H9 (cell line): ENCODE measurements around the gene TBX15. TPM values are rescaled to one million over a fixed set of nuclear protein-coding genes. Genes with fewer than 3 reads are reported as not detected.

Experiments used
- DNase-seq: peaks from one replicate; pipeline ENCODE4 v3.0.0-alpha.2; 2017
- H2AFZ ChIP-seq: one replicate; pipeline ENCODE4 v1.6.1; 2013; ENCODE audit warnings: mild to moderate bottlenecking, low read length, control low read depth, moderate library complexity
- H2AK5ac ChIP-seq: 2 replicates; pipeline ENCODE4 v1.6.1; 2013; ENCODE audit warnings: low read length, control low read depth, mixed read lengths; ENCODE audit not compliant: insufficient read length
- H2BK120ac ChIP-seq: one replicate; pipeline ENCODE4 v1.6.1; 2013; ENCODE audit warnings: low read depth, mild to moderate bottlenecking, low read length, control low read depth, inconsistent platforms; ENCODE audit not compliant: poor library complexity, severe bottlenecking
- H2BK12ac ChIP-seq: 2 replicates; pipeline ENCODE4 v1.6.1; 2013; ENCODE audit warnings: low read length, control low read depth, mixed read lengths, low read depth; ENCODE audit not compliant: insufficient read length
- H2BK15ac ChIP-seq: 2 replicates; pipeline ENCODE4 v1.6.1; 2013; ENCODE audit warnings: low read depth, low read length, control low read depth
- H2BK20ac ChIP-seq: one replicate; pipeline ENCODE4 v1.6.1; 2013; ENCODE audit warnings: low read depth, mild to moderate bottlenecking, low read length, control low read depth, inconsistent platforms; ENCODE audit not compliant: poor library complexity, severe bottlenecking
- H2BK5ac ChIP-seq: 2 replicates; pipeline ENCODE4 v1.6.1; 2013; ENCODE audit warnings: low read length, control low read depth, mixed read lengths; ENCODE audit not compliant: insufficient read length
- H3K14ac ChIP-seq: 2 replicates; pipeline ENCODE4 v1.6.1; 2013; ENCODE audit warnings: low read length, control low read depth; ENCODE audit not compliant: insufficient read depth
- H3K18ac ChIP-seq: 2 replicates; pipeline ENCODE4 v1.6.1; 2013; ENCODE audit warnings: low read depth, mild to moderate bottlenecking, mixed read lengths, low read length, control low read depth; ENCODE audit not compliant: insufficient read length
- H3K23ac ChIP-seq: 2 replicates; pipeline ENCODE4 v1.6.1; 2013; ENCODE audit warnings: low read length, control low read depth, mixed read lengths, low read depth; ENCODE audit not compliant: insufficient read length
- H3K23me2 ChIP-seq: 2 replicates; pipeline ENCODE4 v1.6.1; 2013; ENCODE audit warnings: low read depth, mild to moderate bottlenecking, mixed read lengths, low read length, control low read depth; ENCODE audit not compliant: insufficient read length, poor library complexity, severe bottlenecking
- H3K27ac ChIP-seq: 2 replicates; pipeline ENCODE4 v1.5.1; 2013; ENCODE audit warnings: low read length, control low read depth, mixed read lengths, low read depth; ENCODE audit not compliant: insufficient read length
- H3K27me3 ChIP-seq: 2 replicates; pipeline ENCODE4 v1.6.1; 2013; ENCODE audit warnings: low read length, control low read depth, inconsistent platforms; ENCODE audit not compliant: insufficient read depth
- H3K4ac ChIP-seq: 2 replicates; pipeline ENCODE4 v1.6.1; 2013; ENCODE audit warnings: low read depth, mild to moderate bottlenecking, control low read depth, inconsistent platforms, low read length, moderate library complexity
- H3K4me1 ChIP-seq: 2 replicates; pipeline ENCODE4 v1.6.1; 2013; ENCODE audit warnings: low read length, control low read depth, inconsistent platforms; ENCODE audit not compliant: insufficient read depth
- H3K4me2 ChIP-seq: 2 replicates; pipeline ENCODE4 v1.6.1; 2013; ENCODE audit warnings: low read length, control low read depth, mixed read lengths; ENCODE audit not compliant: insufficient read length, insufficient read depth
- H3K56ac ChIP-seq: 2 replicates; pipeline ENCODE4 v1.6.1; 2013; ENCODE audit warnings: low read depth, mild to moderate bottlenecking, mixed read lengths, low read length, control low read depth; ENCODE audit not compliant: insufficient read length
- H3K79me1 ChIP-seq: 2 replicates; pipeline ENCODE4 v1.6.1; 2013; ENCODE audit warnings: low read depth, mild to moderate bottlenecking, moderate library complexity, low read length, control low read depth, inconsistent platforms; ENCODE audit not compliant: insufficient read depth, poor library complexity, severe bottlenecking
- H3K79me2 ChIP-seq: 2 replicates; pipeline ENCODE4 v1.6.1; 2013; ENCODE audit warnings: low read length, control low read depth, inconsistent platforms; ENCODE audit not compliant: insufficient read depth
- H3K9ac ChIP-seq: 2 replicates; pipeline ENCODE4 v1.6.1; 2013; ENCODE audit warnings: low read length, control low read depth, mixed read lengths; ENCODE audit not compliant: insufficient read length; ENCODE audit errors: extremely low read depth
- H3K9me3 ChIP-seq: one replicate; pipeline ENCODE4 v1.6.1; 2013; ENCODE audit warnings: low read depth, low read length, inconsistent platforms; ENCODE audit not compliant: control insufficient read depth
- H3T11ph ChIP-seq: one replicate; pipeline ENCODE4 v1.6.1; 2013; ENCODE audit warnings: mild to moderate bottlenecking, low read length, control low read depth, inconsistent platforms
- H4K20me1 ChIP-seq: one replicate; pipeline ENCODE4 v1.6.1; 2013; ENCODE audit not compliant: control insufficient read depth, insufficient read length, insufficient read depth
- H4K5ac ChIP-seq: 2 replicates; pipeline ENCODE4 v1.6.1; 2013; ENCODE audit warnings: low read depth, mild to moderate bottlenecking, mixed read lengths, low read length, control low read depth; ENCODE audit not compliant: insufficient read length
- H4K8ac ChIP-seq: replicated peaks from 2 replicates; pipeline ENCODE4 v1.6.1; 2013; ENCODE audit warnings: low read length, control low read depth, mixed read lengths, low read depth; ENCODE audit not compliant: insufficient read length
- H4K91ac ChIP-seq: 2 replicates; pipeline ENCODE4 v1.6.1; 2013; ENCODE audit warnings: low read depth, mild to moderate bottlenecking, moderate library complexity, mixed read lengths, low read length, control low read depth; ENCODE audit not compliant: insufficient read length
- H3K27ac Mint-ChIP-seq, 3 experiments: 2 replicates in 2 of 3; 3 replicates in 1 of 3; pipeline ENCODE4 v1.8.0; 2020 to 2021; ENCODE audit warnings: mixed read lengths in 3 of 3, mild to moderate bottlenecking in 1 of 3, moderate library complexity in 1 of 3
- H3K27me3 Mint-ChIP-seq: 2 replicates; pipeline ENCODE4 v1.8.0; 2021; ENCODE audit warnings: low read depth, mild to moderate bottlenecking, moderate library complexity, mixed read lengths
- H3K36me3 Mint-ChIP-seq, 3 experiments: 2 replicates in 2 of 3; 3 replicates in 1 of 3; pipeline ENCODE4 v1.8.0; 2020 to 2021; ENCODE audit warnings: low read depth in 3 of 3, mixed read lengths in 3 of 3; ENCODE audit not compliant: insufficient read depth in 1 of 3
- H3K4me1 Mint-ChIP-seq, 2 experiments: 2 replicates each; pipeline ENCODE4 v1.8.0; 2020; ENCODE audit warnings: mixed read lengths in 2 of 2
- H3K4me3 Mint-ChIP-seq, 2 experiments: 2 replicates in 1 of 2; 3 replicates in 1 of 2; pipeline ENCODE4 v1.8.0; 2020 to 2021; ENCODE audit warnings: mild to moderate bottlenecking in 2 of 2, mixed read lengths in 2 of 2, moderate library complexity in 1 of 2
- H3K9me3 Mint-ChIP-seq, 2 experiments: 2 replicates in 1 of 2; 3 replicates in 1 of 2; pipeline ENCODE4 v1.8.0; 2020; ENCODE audit warnings: mild to moderate bottlenecking in 2 of 2, mixed read lengths in 2 of 2, moderate library complexity in 1 of 2
- CTCF ChIP-seq: fragments of 200-600 bp; sonication (generic); conservative IDR thresholded peaks from 3 replicates; pipeline ENCODE4 v1.8.0; 2021; ENCODE audit warnings: antibody characterized with exemption, mild to moderate bottlenecking
- WGBS: extraction: QIAGEN DNeasy Blood & Tissue Kit; methylation state at CpG from one replicate; pipeline ENCODE4 v1.1.7; 2013; ENCODE audit warnings: missing lambda C conversion rate, low lambda C conversion rate, mixed read lengths; ENCODE audit not compliant: insufficient read length; ENCODE audit errors: extremely low coverage; 5-methylcytosine and 5-hydroxymethylcytosine counted together
- total RNA-seq: library from RNA; stranded (reverse); gene quantifications from 2 replicates; pipeline ENCODE4 v1.2.1, GENCODE V29; 2021

Gene TBX15
- total RNA-seq, 1 experiment from 2014 or later = 0.07 TPM

GRCh38 chr1:119003413-119004128 is 15.4 kb upstream of the TBX15 start:
- no peak overlapping the region for H4K8ac ChIP-seq
- peaks cover 94% of the 10 kb centered on the region for H3K27me3 ChIP-seq
- H2AFZ ChIP-seq = no peak overlapping the region
- no peaks in the 10 kb centered on the region for H4K20me1 ChIP-seq
- H2BK5ac ChIP-seq = no peak overlapping the region
- H3K9ac ChIP-seq = no peak overlapping the region
- H3K79me1 ChIP-seq = no peaks in the 10 kb centered on the region
- no peak overlapping the region for H3K4ac ChIP-seq
- H3K79me2 ChIP-seq = no peaks in the 10 kb centered on the region
- H3K4me1 Mint-ChIP-seq = peaks cover 32 to 46% of the 10 kb centered on the region in 2 experiments
- no CpG with 5 or more reads among the region's 14 CpGs for WGBS
- no peak overlapping the region for H3K4me3 Mint-ChIP-seq
- H3K18ac ChIP-seq = no peak overlapping the region
- no peak overlapping the region for H4K91ac ChIP-seq
- no peaks in the 10 kb centered on the region for H3K9me3 ChIP-seq
- H3K27ac ChIP-seq = no peak overlapping the region
- H3T11ph ChIP-seq = no peak overlapping the region
- no peak overlapping the region for H2AK5ac ChIP-seq
- H3K4me1 ChIP-seq = peaks cover 4% of the 10 kb centered on the region; the same call in 1 of the 2 replicates
- no peak overlapping the region for H2BK12ac ChIP-seq
- no peak overlapping the region for H2BK120ac ChIP-seq
- no peak overlapping the region for H3K27ac Mint-ChIP-seq
- H3K14ac ChIP-seq = no peak overlapping the region
- no peaks in the 10 kb centered on the region for H3K36me3 Mint-ChIP-seq
- H2BK15ac ChIP-seq = no peak overlapping the region
- peaks cover 7% of the 10 kb centered on the region for H3K23me2 ChIP-seq
- peaks cover 0 to 2% of the 10 kb centered on the region in 2 experiments; a peak in 2 of 5 replicates for H3K9me3 Mint-ChIP-seq
- peak; percentile 45; the same call in 2 of the 3 replicates for TF ChIP-seq CTCF
- H3K4me2 ChIP-seq = no peak overlapping the region
- DNase-seq = no peak
- no peak overlapping the region for H3K56ac ChIP-seq
- H2BK20ac ChIP-seq = no peak overlapping the region
- H3K27me3 Mint-ChIP-seq = peaks cover 100% of the 10 kb centered on the region
- H3K23ac ChIP-seq = no peak overlapping the region
- no peak overlapping the region for H4K5ac ChIP-seq
